Stimulated activated naive B cell treated with anti-CD40 and anti-IgM and Interleukin-4, amounts not matched to agents 10 μg/mL and 1 μg/mL and 100 μg/mL, for 72 hours (primary cell): ENCODE results near the gene FITM2.
"Not testable (repeated sequence)": the region's sequence is repeated elsewhere in the genome, so short reads cannot be mapped to it uniquely, and the experiment has no call there.

Experiments used
- ATAC-seq, 2 donors: fragments of 150-1000 bp; cut with Tn5 transposase; replicated peaks; 2 replicates each; pipeline ENCODE4 v1.10.0; 2021; ENCODE audit warnings: moderate library complexity in 1 of 2
- DNase-seq: peaks from one replicate; pipeline ENCODE4 v3.0.0; 2021
- H3K27ac Mint-ChIP-seq: one replicate; pipeline ENCODE4 v1.8.0; 2022; ENCODE audit warnings: mild to moderate bottlenecking, mixed read lengths
- H3K27me3 Mint-ChIP-seq, 2 donors: one replicate each; pipeline ENCODE4 v1.8.0; 2022; ENCODE audit warnings: mixed read lengths in 2 of 2
- H3K36me3 Mint-ChIP-seq, 2 donors: one replicate each; pipeline ENCODE4 v1.8.0; 2022; ENCODE audit warnings: mixed read lengths in 2 of 2, mild to moderate bottlenecking in 1 of 2
- H3K4me1 Mint-ChIP-seq, 2 donors: one replicate each; pipeline ENCODE4 v1.8.0; 2022; ENCODE audit warnings: mixed read lengths in 2 of 2, mild to moderate bottlenecking in 1 of 2
- H3K4me3 Mint-ChIP-seq, 2 donors: one replicate each; pipeline ENCODE4 v1.8.0; 2022; ENCODE audit warnings: mild to moderate bottlenecking in 2 of 2, mixed read lengths in 2 of 2, moderate library complexity in 1 of 2
- H3K9me3 Mint-ChIP-seq, 2 donors: one replicate each; pipeline ENCODE4 v1.8.0; 2022; ENCODE audit warnings: mixed read lengths in 2 of 2, mild to moderate bottlenecking in 1 of 2

FITM2 gene

GRCh38 chr20:44344723-44345122 is 33.7 kb upstream of the FITM2 start:
- Mint-ChIP-seq H3K27me3 (peaks cover 9 to 10% of the 10 kb centered on the region in 2 donors), H3K36me3 (no peaks in the 10 kb centered on the region), H3K4me3 (no peak overlapping the region), H3K9me3 (no peaks in the 10 kb centered on the region), H3K4me1 (no peaks in the 10 kb centered on the region), H3K27ac (no peak overlapping the region)
- ATAC-seq (no peak), DNase-seq (no peak)

GRCh38 chr20:44343162-44343675 is 32.2 kb upstream of the FITM2 start:
- Mint-ChIP-seq H3K27ac (no peak overlapping the region), H3K9me3 (no peaks in the 10 kb centered on the region), H3K4me1 (no peaks in the 10 kb centered on the region), H3K36me3 (no peaks in the 10 kb centered on the region), H3K27me3 (peaks cover 8 to 9% of the 10 kb centered on the region in 2 donors), H3K4me3 (no peak overlapping the region)
- DNase-seq, result no peak
- ATAC-seq, result no peak

GRCh38 chr20:44342248-44342647 is 31.2 kb upstream of the FITM2 start:
- H3K27ac Mint-ChIP-seq, result no peak overlapping the region
- DNase-seq, result no peak

GRCh38 chr20:44336725-44337380 is 25.9 kb upstream of the FITM2 start, which contains the start of gene R3HDML:
R3HDML (plus strand) TSS chr20:44337043; CDS start chr20:44337158, 115 bp downstream.
- no peaks in the 10 kb centered on the region for H3K4me1 Mint-ChIP-seq
- ATAC-seq (no peak), DNase-seq (no peak)
- peaks cover 13 to 17% of the 10 kb centered on the region in 2 donors for H3K27me3 Mint-ChIP-seq
- H3K9me3 Mint-ChIP-seq, result no peaks in the 10 kb centered on the region
- H3K4me3 Mint-ChIP-seq, result no peak within 1 kb of the TSS
- H3K36me3 Mint-ChIP-seq, result no peaks in the 10 kb centered on the region
- H3K27ac Mint-ChIP-seq, result no peak within 1 kb of the TSS

More at GRCh38 chr20:44342248-44342647, 31.2 kb upstream of the FITM2 start:
- no peaks in the 10 kb centered on the region for H3K9me3 Mint-ChIP-seq
- no peaks in the 10 kb centered on the region for H3K4me1 Mint-ChIP-seq
- ATAC-seq, result no peak
- no peak overlapping the region for H3K4me3 Mint-ChIP-seq
- peaks cover 8 to 9% of the 10 kb centered on the region in 2 donors for H3K27me3 Mint-ChIP-seq
- H3K36me3 Mint-ChIP-seq, result no peaks in the 10 kb centered on the region

GRCh38 chr20:44336086-44336485 is 25.1 kb upstream of the FITM2 start:
- Mint-ChIP-seq H3K27ac (no peak overlapping the region), H3K36me3 (no peaks in the 10 kb centered on the region), H3K4me1 (no peaks in the 10 kb centered on the region), H3K9me3 (no peaks in the 10 kb centered on the region), H3K4me3 (no peak overlapping the region), H3K27me3 (peaks cover 19 to 22% of the 10 kb centered on the region in 2 donors)
- DNase-seq (no peak), ATAC-seq (no peak)

- no peak overlapping the region for H3K27ac Mint-ChIP-seq
- H3K9me3 Mint-ChIP-seq, result no peaks in the 10 kb centered on the region
- H3K27me3 Mint-ChIP-seq, result peaks cover 19 to 23% of the 10 kb centered on the region in 2 donors
- H3K36me3 Mint-ChIP-seq, result no peaks in the 10 kb centered on the region
- ATAC-seq (no peak), DNase-seq (no peak)
- no peaks in the 10 kb centered on the region for H3K4me1 Mint-ChIP-seq
- H3K4me3 Mint-ChIP-seq, result no peak overlapping the region
Measured at GRCh38 chr20:44335675-44336074, 24.7 kb upstream of the FITM2 start.

GRCh38 chr20:44334709-44335108 is 23.7 kb upstream of the FITM2 start:
- no peaks in the 10 kb centered on the region for H3K36me3 Mint-ChIP-seq
- no peaks in the 10 kb centered on the region for H3K4me1 Mint-ChIP-seq
- no peak overlapping the region for H3K27ac Mint-ChIP-seq
- DNase-seq, result no peak
- ATAC-seq, result no peak
- no peaks in the 10 kb centered on the region for H3K9me3 Mint-ChIP-seq
- no peak overlapping the region for H3K4me3 Mint-ChIP-seq
- peaks cover 19 to 27% of the 10 kb centered on the region in 2 donors for H3K27me3 Mint-ChIP-seq

GRCh38 chr20:44334306-44334705 is 23.3 kb upstream of the FITM2 start:
- Mint-ChIP-seq H3K4me3 (no peak overlapping the region), H3K27ac (no peak overlapping the region), H3K9me3 (no peaks in the 10 kb centered on the region), H3K4me1 (no peaks in the 10 kb centered on the region), H3K27me3 (peaks cover 19 to 31% of the 10 kb centered on the region in 2 donors), H3K36me3 (no peaks in the 10 kb centered on the region)
- ATAC-seq, result no peak
- DNase-seq, result no peak

GRCh38 chr20:44331201-44331600 is 20.2 kb upstream of the FITM2 start:
- Mint-ChIP-seq H3K36me3 (no peaks in the 10 kb centered on the region), H3K9me3 (no peaks in the 10 kb centered on the region), H3K27ac (no peak overlapping the region), H3K27me3 (peaks cover 29 to 47% of the 10 kb centered on the region in 2 donors), H3K4me3 (no peak overlapping the region), H3K4me1 (peaks cover 0 to 7% of the 10 kb centered on the region in 2 donors)
- ATAC-seq, result no peak
- no peak for DNase-seq

- H3K27ac Mint-ChIP-seq, result no peak overlapping the region
- ATAC-seq (no peak), DNase-seq (no peak)
- no peak overlapping the region for H3K4me3 Mint-ChIP-seq
- H3K27me3 Mint-ChIP-seq, result peaks cover 32 to 44% of the 10 kb centered on the region in 2 donors
- H3K4me1 Mint-ChIP-seq, result peaks cover 0 to 7% of the 10 kb centered on the region in 2 donors
- H3K36me3 Mint-ChIP-seq, result no peaks in the 10 kb centered on the region
- no peaks in the 10 kb centered on the region for H3K9me3 Mint-ChIP-seq
Measured at GRCh38 chr20:44328428-44328827, 17.4 kb upstream of the FITM2 start.

- H3K27ac Mint-ChIP-seq, ATAC-seq, H3K4me1 Mint-ChIP-seq, H3K36me3 Mint-ChIP-seq, DNase-seq, H3K9me3 Mint-ChIP-seq, H3K4me3 Mint-ChIP-seq: not testable (repeated sequence)
- peaks cover 32 to 44% of the 10 kb centered on the region in 2 donors for H3K27me3 Mint-ChIP-seq
Measured at GRCh38 chr20:44327748-44328147, 16.7 kb upstream of the FITM2 start.

- no peaks in the 10 kb centered on the region for H3K36me3 Mint-ChIP-seq
- ATAC-seq (peak; percentile 29 to 41), DNase-seq (no peak)
- no peaks in the 10 kb centered on the region for H3K9me3 Mint-ChIP-seq
- H3K4me1 Mint-ChIP-seq, result peaks cover 0 to 7% of the 10 kb centered on the region in 2 donors
- H3K27me3 Mint-ChIP-seq, result peaks cover 31 to 43% of the 10 kb centered on the region in 2 donors
- H3K4me3 Mint-ChIP-seq, result peak overlapping the region in 1 of 2 donors; percentile 30
- no peak overlapping the region for H3K27ac Mint-ChIP-seq
Measured at GRCh38 chr20:44326391-44327159, 15.6 kb upstream of the FITM2 start.

- no peak overlapping the region for H3K4me3 Mint-ChIP-seq
- no peak overlapping the region for H3K27ac Mint-ChIP-seq
- H3K27me3 Mint-ChIP-seq, result peaks cover 25 to 30% of the 10 kb centered on the region in 2 donors
- DNase-seq (no peak), ATAC-seq (no peak)
- no peaks in the 10 kb centered on the region for H3K9me3 Mint-ChIP-seq
- peaks cover 0 to 7% of the 10 kb centered on the region in 2 donors for H3K4me1 Mint-ChIP-seq
- H3K36me3 Mint-ChIP-seq, result no peaks in the 10 kb centered on the region
Measured at GRCh38 chr20:44324343-44324742, 13.3 kb upstream of the FITM2 start.

- DNase-seq, result no peak
- no peak for ATAC-seq
- Mint-ChIP-seq H3K36me3 (no peaks in the 10 kb centered on the region), H3K4me1 (no peaks in the 10 kb centered on the region), H3K27me3 (peaks cover 13 to 17% of the 10 kb centered on the region in 2 donors), H3K27ac (no peak overlapping the region), H3K4me3 (no peak overlapping the region), H3K9me3 (no peaks in the 10 kb centered on the region)
Measured at GRCh38 chr20:44319839-44320422, 8.9 kb upstream of the FITM2 start.
